H9 (cell line): ENCODE data around the gene IL5RA. TPM values are rescaled to one million over a fixed set of nuclear protein-coding genes. Genes with fewer than 3 reads are reported as not detected.

Experiments
- DNase-seq: peaks from one replicate; pipeline ENCODE4 v3.0.0-alpha.2; 2017
- H2AFZ ChIP-seq: one replicate; pipeline ENCODE4 v1.6.1; 2013; ENCODE audit warnings: mild to moderate bottlenecking, low read length, control low read depth, moderate library complexity
- H2AK5ac ChIP-seq: 2 replicates; pipeline ENCODE4 v1.6.1; 2013; ENCODE audit warnings: low read length, control low read depth, mixed read lengths; ENCODE audit not compliant: insufficient read length
- H2BK120ac ChIP-seq: one replicate; pipeline ENCODE4 v1.6.1; 2013; ENCODE audit warnings: low read depth, mild to moderate bottlenecking, low read length, control low read depth, inconsistent platforms; ENCODE audit not compliant: poor library complexity, severe bottlenecking
- H2BK12ac ChIP-seq: 2 replicates; pipeline ENCODE4 v1.6.1; 2013; ENCODE audit warnings: low read length, control low read depth, mixed read lengths, low read depth; ENCODE audit not compliant: insufficient read length
- H2BK15ac ChIP-seq: 2 replicates; pipeline ENCODE4 v1.6.1; 2013; ENCODE audit warnings: low read depth, low read length, control low read depth
- H2BK20ac ChIP-seq: one replicate; pipeline ENCODE4 v1.6.1; 2013; ENCODE audit warnings: low read depth, mild to moderate bottlenecking, low read length, control low read depth, inconsistent platforms; ENCODE audit not compliant: poor library complexity, severe bottlenecking
- H2BK5ac ChIP-seq: 2 replicates; pipeline ENCODE4 v1.6.1; 2013; ENCODE audit warnings: low read length, control low read depth, mixed read lengths; ENCODE audit not compliant: insufficient read length
- H3K14ac ChIP-seq: 2 replicates; pipeline ENCODE4 v1.6.1; 2013; ENCODE audit warnings: low read length, control low read depth; ENCODE audit not compliant: insufficient read depth
- H3K18ac ChIP-seq: 2 replicates; pipeline ENCODE4 v1.6.1; 2013; ENCODE audit warnings: low read depth, mild to moderate bottlenecking, mixed read lengths, low read length, control low read depth; ENCODE audit not compliant: insufficient read length
- H3K23ac ChIP-seq: 2 replicates; pipeline ENCODE4 v1.6.1; 2013; ENCODE audit warnings: low read length, control low read depth, mixed read lengths, low read depth; ENCODE audit not compliant: insufficient read length
- H3K23me2 ChIP-seq: 2 replicates; pipeline ENCODE4 v1.6.1; 2013; ENCODE audit warnings: low read depth, mild to moderate bottlenecking, mixed read lengths, low read length, control low read depth; ENCODE audit not compliant: insufficient read length, poor library complexity, severe bottlenecking
- H3K27ac ChIP-seq: 2 replicates; pipeline ENCODE4 v1.5.1; 2013; ENCODE audit warnings: low read length, control low read depth, mixed read lengths, low read depth; ENCODE audit not compliant: insufficient read length
- H3K27me3 ChIP-seq: 2 replicates; pipeline ENCODE4 v1.6.1; 2013; ENCODE audit warnings: low read length, control low read depth, inconsistent platforms; ENCODE audit not compliant: insufficient read depth
- H3K4ac ChIP-seq: 2 replicates; pipeline ENCODE4 v1.6.1; 2013; ENCODE audit warnings: low read depth, mild to moderate bottlenecking, control low read depth, inconsistent platforms, low read length, moderate library complexity
- H3K4me1 ChIP-seq: 2 replicates; pipeline ENCODE4 v1.6.1; 2013; ENCODE audit warnings: low read length, control low read depth, inconsistent platforms; ENCODE audit not compliant: insufficient read depth
- H3K4me2 ChIP-seq: 2 replicates; pipeline ENCODE4 v1.6.1; 2013; ENCODE audit warnings: low read length, control low read depth, mixed read lengths; ENCODE audit not compliant: insufficient read length, insufficient read depth
- H3K56ac ChIP-seq: 2 replicates; pipeline ENCODE4 v1.6.1; 2013; ENCODE audit warnings: low read depth, mild to moderate bottlenecking, mixed read lengths, low read length, control low read depth; ENCODE audit not compliant: insufficient read length
- H3K79me1 ChIP-seq: 2 replicates; pipeline ENCODE4 v1.6.1; 2013; ENCODE audit warnings: low read depth, mild to moderate bottlenecking, moderate library complexity, low read length, control low read depth, inconsistent platforms; ENCODE audit not compliant: insufficient read depth, poor library complexity, severe bottlenecking
- H3K79me2 ChIP-seq: 2 replicates; pipeline ENCODE4 v1.6.1; 2013; ENCODE audit warnings: low read length, control low read depth, inconsistent platforms; ENCODE audit not compliant: insufficient read depth
- H3K9ac ChIP-seq: 2 replicates; pipeline ENCODE4 v1.6.1; 2013; ENCODE audit warnings: low read length, control low read depth, mixed read lengths; ENCODE audit not compliant: insufficient read length; ENCODE audit errors: extremely low read depth
- H3K9me3 ChIP-seq: one replicate; pipeline ENCODE4 v1.6.1; 2013; ENCODE audit warnings: low read depth, low read length, inconsistent platforms; ENCODE audit not compliant: control insufficient read depth
- H3T11ph ChIP-seq: one replicate; pipeline ENCODE4 v1.6.1; 2013; ENCODE audit warnings: mild to moderate bottlenecking, low read length, control low read depth, inconsistent platforms
- H4K20me1 ChIP-seq: one replicate; pipeline ENCODE4 v1.6.1; 2013; ENCODE audit not compliant: control insufficient read depth, insufficient read length, insufficient read depth
- H4K5ac ChIP-seq: 2 replicates; pipeline ENCODE4 v1.6.1; 2013; ENCODE audit warnings: low read depth, mild to moderate bottlenecking, mixed read lengths, low read length, control low read depth; ENCODE audit not compliant: insufficient read length
- H4K8ac ChIP-seq: replicated peaks from 2 replicates; pipeline ENCODE4 v1.6.1; 2013; ENCODE audit warnings: low read length, control low read depth, mixed read lengths, low read depth; ENCODE audit not compliant: insufficient read length
- H4K91ac ChIP-seq: 2 replicates; pipeline ENCODE4 v1.6.1; 2013; ENCODE audit warnings: low read depth, mild to moderate bottlenecking, moderate library complexity, mixed read lengths, low read length, control low read depth; ENCODE audit not compliant: insufficient read length
- H3K27ac Mint-ChIP-seq, 3 experiments: 2 replicates in 2 of 3; 3 replicates in 1 of 3; pipeline ENCODE4 v1.8.0; 2020 to 2021; ENCODE audit warnings: mixed read lengths in 3 of 3, mild to moderate bottlenecking in 1 of 3, moderate library complexity in 1 of 3
- H3K27me3 Mint-ChIP-seq: 2 replicates; pipeline ENCODE4 v1.8.0; 2021; ENCODE audit warnings: low read depth, mild to moderate bottlenecking, moderate library complexity, mixed read lengths
- H3K36me3 Mint-ChIP-seq, 3 experiments: 2 replicates in 2 of 3; 3 replicates in 1 of 3; pipeline ENCODE4 v1.8.0; 2020 to 2021; ENCODE audit warnings: low read depth in 3 of 3, mixed read lengths in 3 of 3; ENCODE audit not compliant: insufficient read depth in 1 of 3
- H3K4me1 Mint-ChIP-seq, 2 experiments: 2 replicates each; pipeline ENCODE4 v1.8.0; 2020; ENCODE audit warnings: mixed read lengths in 2 of 2
- H3K4me3 Mint-ChIP-seq, 2 experiments: 2 replicates in 1 of 2; 3 replicates in 1 of 2; pipeline ENCODE4 v1.8.0; 2020 to 2021; ENCODE audit warnings: mild to moderate bottlenecking in 2 of 2, mixed read lengths in 2 of 2, moderate library complexity in 1 of 2
- H3K9me3 Mint-ChIP-seq, 2 experiments: 2 replicates in 1 of 2; 3 replicates in 1 of 2; pipeline ENCODE4 v1.8.0; 2020; ENCODE audit warnings: mild to moderate bottlenecking in 2 of 2, mixed read lengths in 2 of 2, moderate library complexity in 1 of 2
- CTCF ChIP-seq: fragments of 200-600 bp; sonication (generic); conservative IDR thresholded peaks from 3 replicates; pipeline ENCODE4 v1.8.0; 2021; ENCODE audit warnings: antibody characterized with exemption, mild to moderate bottlenecking
- WGBS: extraction: QIAGEN DNeasy Blood & Tissue Kit; methylation state at CpG from one replicate; pipeline ENCODE4 v1.1.7; 2013; ENCODE audit warnings: missing lambda C conversion rate, low lambda C conversion rate, mixed read lengths; ENCODE audit not compliant: insufficient read length; ENCODE audit errors: extremely low coverage; 5-methylcytosine and 5-hydroxymethylcytosine counted together
- total RNA-seq: library from RNA; stranded (reverse); gene quantifications from 2 replicates; pipeline ENCODE4 v1.2.1, GENCODE V29; 2021

Gene IL5RA
- total RNA-seq, 1 experiment from 2014 or later: not detected

GRCh38 chr3:3080309-3080708, 29.9 kb downstream of the IL5RA start:
- Histone ChIP-seq H3T11ph (no peak overlapping the region), H3K4me2 (no peak overlapping the region), H4K20me1 (no peaks in the 10 kb centered on the region), H3K4ac (no peak overlapping the region), H2AK5ac (no peak overlapping the region), H4K91ac (no peak overlapping the region), H3K4me1 (peaks cover 5% of the 10 kb centered on the region; the same call in 1 of the 2 replicates), H2BK12ac (no peak overlapping the region), H4K8ac (no peak overlapping the region), H3K79me2 (no peaks in the 10 kb centered on the region), H2BK120ac (no peak overlapping the region), H2AFZ (no peak overlapping the region), H3K18ac (no peak overlapping the region), H3K27me3 (no peaks in the 10 kb centered on the region), H2BK15ac (no peak overlapping the region), H3K79me1 (no peaks in the 10 kb centered on the region), H3K27ac (no peak overlapping the region), H3K9ac (no peak overlapping the region), H2BK20ac (no peak overlapping the region), H4K5ac (no peak overlapping the region), H3K23me2 (no peaks in the 10 kb centered on the region), H3K23ac (no peak overlapping the region), H3K56ac (no peak overlapping the region), H3K14ac (no peak overlapping the region), H3K9me3 (no peaks in the 10 kb centered on the region), H2BK5ac (no peak overlapping the region)
- H3K4me3 Mint-ChIP-seq: no peak overlapping the region
- no peak for TF ChIP-seq CTCF
- no CpG with 5 or more reads among the region's 5 CpGs for WGBS
- no peaks in the 10 kb centered on the region for H3K36me3 Mint-ChIP-seq
- peak overlapping the region in 1 of 3 experiments; percentile 55; a peak in 2 of 7 replicates for H3K27ac Mint-ChIP-seq
- DNase-seq: no peak
- H3K27me3 Mint-ChIP-seq: no peaks in the 10 kb centered on the region; the same call in none of the 2 replicates
- no peaks in the 10 kb centered on the region for H3K9me3 Mint-ChIP-seq
- peaks cover 28 to 43% of the 10 kb centered on the region in 2 experiments for H3K4me1 Mint-ChIP-seq
